Loucy (cell line): ENCODE data around the gene GLDC.
"Not testable (repeated sequence)": the region's sequence is repeated elsewhere in the genome, so short reads cannot be mapped to it uniquely, and the experiment has no call there.

Experiments
- CTCF ChIP-seq: fragments of 200-600 bp; sonication (generic); conservative IDR thresholded peaks from 2 replicates; pipeline ENCODE4 v1.5.1; 2014; ENCODE audit warnings: mild to moderate bottlenecking, antibody characterized with exemption, low read length
- EZH2phosphoT487 ChIP-seq: fragments of 200-600 bp; IDR thresholded peaks from 2 replicates; pipeline ENCODE4 v1.6.1; 2018; ENCODE audit warnings: antibody characterized with exemption, mild to moderate bottlenecking, moderate library complexity, borderline replicate concordance

- not testable (repeated sequence) for TF ChIP-seq CTCF, EZH2phosphoT487
Measured at GRCh38 chr9:6622784-6623183, 22.7 kb downstream of the GLDC start.
